ENCODE measurements around the gene PPIB. TPM values are rescaled to one million over a fixed set of nuclear protein-coding genes. Genes with fewer than 3 reads are reported as not detected.
"Not testable (repeated sequence)": the region's sequence is repeated elsewhere in the genome, so short reads cannot be mapped to it uniquely, and the experiment has no call there.

PPIB gene
- total RNA-seq, 1 donor from 2014 or later: 515 TPM

DNA sequence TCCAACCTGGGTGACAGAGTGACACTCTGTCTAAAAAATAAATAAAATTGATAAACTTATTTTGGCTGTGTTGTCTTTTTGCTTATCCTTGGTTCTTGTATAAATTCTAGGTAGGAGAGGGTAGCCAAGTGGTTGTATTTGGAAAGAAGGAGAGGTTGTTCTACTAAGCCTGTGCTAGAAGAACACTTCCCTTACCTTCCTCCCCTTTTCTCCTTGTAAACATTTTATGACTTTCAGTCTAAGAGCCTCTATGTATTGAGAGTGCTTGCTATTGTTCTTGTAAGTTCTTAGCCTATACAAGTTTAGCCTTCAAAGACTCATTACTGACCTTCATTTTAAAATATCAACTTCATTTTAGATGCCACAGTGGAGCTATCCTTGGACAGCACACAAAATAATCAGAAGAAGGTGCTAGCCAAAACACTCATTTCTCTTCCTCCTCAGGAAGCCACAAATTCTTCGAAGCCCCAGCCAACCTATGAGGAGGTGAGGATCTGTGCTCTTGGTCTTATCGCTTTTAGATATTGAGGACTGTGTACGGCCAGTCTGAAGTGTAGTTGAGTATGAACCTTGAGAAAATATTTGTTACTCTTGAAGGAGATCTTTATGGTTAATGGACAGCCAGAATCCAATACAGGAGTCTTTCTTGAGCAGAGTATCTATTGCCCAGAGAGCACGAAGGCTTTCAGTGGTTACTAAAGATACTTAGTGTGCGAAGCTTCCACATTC lies 44.9 kb downstream of the PPIB start:
- TF ChIP-seq, protein P1, sequence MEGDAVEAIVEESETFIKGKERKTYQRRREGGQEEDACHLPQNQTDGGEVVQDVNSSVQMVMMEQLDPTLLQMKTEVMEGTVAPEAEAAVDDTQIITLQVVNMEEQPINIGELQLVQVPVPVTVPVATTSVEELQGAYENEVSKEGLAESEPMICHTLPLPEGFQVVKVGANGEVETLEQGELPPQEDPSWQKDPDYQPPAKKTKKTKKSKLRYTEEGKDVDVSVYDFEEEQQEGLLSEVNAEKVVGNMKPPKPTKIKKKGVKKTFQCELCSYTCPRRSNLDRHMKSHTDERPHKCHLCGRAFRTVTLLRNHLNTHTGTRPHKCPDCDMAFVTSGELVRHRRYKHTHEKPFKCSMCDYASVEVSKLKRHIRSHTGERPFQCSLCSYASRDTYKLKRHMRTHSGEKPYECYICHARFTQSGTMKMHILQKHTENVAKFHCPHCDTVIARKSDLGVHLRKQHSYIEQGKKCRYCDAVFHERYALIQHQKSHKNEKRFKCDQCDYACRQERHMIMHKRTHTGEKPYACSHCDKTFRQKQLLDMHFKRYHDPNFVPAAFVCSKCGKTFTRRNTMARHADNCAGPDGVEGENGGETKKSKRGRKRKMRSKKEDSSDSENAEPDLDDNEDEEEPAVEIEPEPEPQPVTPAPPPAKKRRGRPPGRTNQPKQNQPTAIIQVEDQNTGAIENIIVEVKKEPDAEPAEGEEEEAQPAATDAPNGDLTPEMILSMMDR (conservative IDR thresholded peaks at IDR 0.05; ENCODE audit: low read depth, low read length): no peak
- no peak for DNase-seq (ENCODE audit: low read depth)
- no peak overlapping the region for H3K4me3 ChIP-seq (ENCODE audit: low read depth, low read length)

DNA sequence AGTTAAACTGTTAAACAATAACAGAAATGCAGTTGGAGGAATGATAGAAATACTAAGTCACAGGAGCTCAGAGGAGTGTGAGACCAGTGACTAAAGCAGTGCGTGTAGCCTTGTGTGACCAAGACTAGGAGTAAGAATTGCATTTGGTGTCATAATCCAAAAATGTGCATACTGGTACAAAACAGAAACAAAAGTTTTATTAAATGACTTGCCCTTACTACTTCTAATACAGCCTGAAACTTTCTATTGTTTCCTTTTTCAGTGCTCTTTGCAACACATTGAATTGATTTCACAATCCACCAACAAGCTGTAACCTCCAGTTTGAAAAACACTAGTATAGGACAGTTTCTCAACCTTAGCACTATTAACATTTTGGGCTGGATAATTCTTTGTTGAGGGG lies 49.9 kb downstream of the PPIB start:
- TF ChIP-seq, protein P1 (conservative IDR thresholded peaks at IDR 0.05; ENCODE audit: low read depth, low read length): no peak

DNA sequence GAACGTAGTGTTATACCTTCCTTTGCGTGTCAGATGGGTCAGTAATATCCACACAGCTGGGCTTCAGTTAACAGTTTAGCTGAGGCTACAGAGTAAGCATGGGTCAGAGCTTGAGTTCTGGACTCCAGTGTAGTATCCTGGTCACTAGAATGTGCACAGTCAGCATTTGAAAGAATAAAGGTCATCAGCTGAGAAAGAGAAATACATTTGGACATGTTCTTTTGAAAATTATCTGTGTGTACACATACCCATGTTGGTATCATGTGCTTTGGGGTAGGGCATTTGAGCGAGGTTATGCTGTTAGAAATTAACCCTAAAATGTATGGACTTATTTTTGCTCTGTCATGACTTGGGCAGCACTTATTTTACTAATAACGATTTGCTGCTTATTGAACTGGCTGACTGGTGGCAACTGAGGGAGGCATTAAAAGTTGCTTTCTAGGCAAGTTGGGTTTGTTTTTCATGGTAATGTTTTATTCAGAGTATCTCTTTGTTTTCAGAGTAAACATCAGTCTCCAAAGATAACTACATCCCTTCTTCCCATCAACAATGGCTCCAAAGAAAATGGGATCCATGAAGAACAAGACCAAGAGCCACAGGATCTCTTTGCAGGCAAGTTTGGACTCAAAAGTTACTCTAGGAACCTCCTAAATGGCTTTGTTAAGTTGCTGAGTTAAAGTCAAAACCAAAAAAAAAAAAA lies 50.6 kb downstream of the PPIB start:
- H3K4me3 ChIP-seq (ENCODE audit: low read depth, low read length): no peak overlapping the region
- TF ChIP-seq, protein P1 (conservative IDR thresholded peaks at IDR 0.05; ENCODE audit: low read depth, low read length): no peak
- DNase-seq (ENCODE audit: low read depth): no peak

More for the DNA sequence above, 49.9 kb downstream of the PPIB start:
- H3K4me3 ChIP-seq (ENCODE audit: low read depth, low read length): no peak overlapping the region
- peak; percentile 75 for DNase-seq (ENCODE audit: low read depth)

DNA sequence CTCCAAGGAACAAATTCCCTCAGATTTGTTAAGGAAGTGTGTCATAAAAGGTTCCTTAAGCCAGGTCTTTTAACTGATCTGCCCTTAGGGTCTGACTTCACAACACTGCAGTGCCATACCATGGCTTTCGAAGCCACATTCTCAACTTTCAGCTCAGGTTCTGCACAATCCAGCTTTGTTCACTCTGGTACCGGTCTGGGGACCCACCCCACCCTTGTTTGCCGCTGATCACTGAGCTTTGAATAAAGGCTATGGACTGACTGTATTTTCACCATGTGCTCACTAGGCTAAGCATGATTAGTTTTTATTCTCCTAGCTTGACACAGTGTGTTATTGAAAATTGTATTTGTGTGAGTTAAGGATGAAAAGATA lies 51.2 kb downstream of the PPIB start:
- no peak for DNase-seq (ENCODE audit: low read depth)
- H3K4me3 ChIP-seq (ENCODE audit: low read depth, low read length): no peak overlapping the region
- TF ChIP-seq, protein P1 (conservative IDR thresholded peaks at IDR 0.05; ENCODE audit: low read depth, low read length): no peak

DNA sequence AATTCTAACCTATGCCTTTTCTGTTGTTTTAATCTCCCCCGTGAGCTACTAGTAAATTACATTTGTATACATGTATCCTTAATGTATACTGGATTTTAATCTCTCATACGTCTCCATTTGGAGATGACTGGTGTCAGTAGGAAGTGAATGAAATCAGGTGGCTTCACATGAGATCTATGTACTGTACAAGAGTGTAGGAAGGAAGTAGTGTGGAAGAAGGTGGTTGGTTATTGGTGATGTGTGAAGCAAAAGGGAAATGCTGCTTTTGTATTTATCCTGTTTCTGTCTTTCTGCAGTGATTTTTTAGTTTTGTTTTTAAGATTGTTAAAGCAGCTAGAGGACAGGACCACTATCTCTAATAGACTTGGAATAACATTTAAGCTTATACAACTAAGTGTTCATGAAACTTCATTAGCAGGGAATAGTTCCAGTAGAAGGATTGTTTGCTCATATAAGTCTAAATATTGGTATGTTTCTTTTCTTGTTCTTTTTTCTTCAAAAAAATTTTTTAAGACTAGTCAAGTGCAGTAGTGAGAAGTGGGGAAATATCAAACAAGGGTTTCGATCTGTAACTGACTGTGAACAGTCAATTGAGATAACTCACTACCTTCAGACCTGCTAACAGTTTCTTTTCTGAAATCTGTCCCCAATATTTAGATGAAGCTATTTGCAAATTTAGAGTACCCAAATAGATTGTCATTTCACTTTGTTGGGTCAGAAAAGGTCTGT lies 51.7 kb downstream of the PPIB start:
- no peak overlapping the region for H3K4me3 ChIP-seq (ENCODE audit: low read depth, low read length)
- no peak for DNase-seq (ENCODE audit: low read depth)
- TF ChIP-seq, protein P1 (conservative IDR thresholded peaks at IDR 0.05; ENCODE audit: low read depth, low read length): no peak

DNA sequence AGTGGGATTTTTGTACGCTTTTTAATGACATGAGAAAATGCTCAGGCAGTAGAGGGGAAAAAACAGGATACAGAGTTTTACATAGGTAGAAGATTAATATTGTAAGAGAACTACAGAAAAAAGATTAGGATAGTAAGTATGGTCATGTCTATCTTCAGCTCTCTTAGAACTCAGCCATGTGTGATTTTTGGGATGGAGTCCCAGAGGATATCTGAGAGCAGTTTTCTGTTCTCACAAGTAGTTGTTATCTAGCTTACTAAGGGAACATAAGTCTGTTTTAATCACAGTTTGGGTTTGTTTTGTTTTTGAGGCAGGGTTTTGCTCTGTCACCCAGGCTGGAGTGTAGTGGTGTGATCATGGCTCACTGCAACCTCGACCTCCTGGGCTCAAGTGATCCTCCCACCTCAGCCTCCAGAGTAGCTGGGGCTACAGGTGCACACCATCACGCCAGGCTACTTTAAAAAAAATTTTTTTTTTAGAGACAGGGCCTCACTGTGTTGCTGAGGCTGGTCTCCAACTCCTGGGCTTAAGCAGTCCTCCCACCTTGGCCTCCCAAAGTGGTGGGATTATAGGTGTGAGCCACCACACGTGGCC lies 52.6 kb downstream of the PPIB start:
- H3K4me3 ChIP-seq (ENCODE audit: low read depth, low read length): not testable (repeated sequence)

DNA sequence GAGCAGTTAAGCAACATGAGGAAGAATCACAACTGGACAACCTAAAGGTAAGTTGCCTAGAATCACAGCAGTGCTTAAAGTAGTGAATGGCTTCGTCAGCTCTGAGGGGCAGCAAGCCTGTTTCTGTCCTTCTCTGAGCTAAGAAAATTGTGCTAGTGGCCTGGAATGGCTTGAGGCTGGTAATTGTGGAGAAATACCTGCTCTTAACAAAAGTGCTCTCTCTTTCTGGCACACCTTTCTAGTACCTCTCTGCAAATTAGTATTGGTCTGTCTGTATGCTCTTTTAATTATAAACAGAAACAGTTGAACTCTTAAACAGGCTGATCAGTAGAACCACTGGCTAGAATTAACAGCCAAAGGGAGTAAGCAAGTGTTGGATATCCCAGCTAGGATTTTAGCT lies 55.5 kb downstream of the PPIB start:
- TF ChIP-seq, protein P1 (conservative IDR thresholded peaks at IDR 0.05; ENCODE audit: low read depth, low read length): no peak

More for the DNA sequence above, 52.6 kb downstream of the PPIB start:
- not testable (repeated sequence) for DNase-seq (ENCODE audit: low read depth)

More for the DNA sequence above, 55.5 kb downstream of the PPIB start:
- no peak for DNase-seq (ENCODE audit: low read depth)
- no peak overlapping the region for H3K4me3 ChIP-seq (ENCODE audit: low read depth, low read length)

Data from epithelial cell of proximal tubule (primary cell).